GM23338 (cell line): ENCODE results near the gene CTNNA1. TPM values are rescaled to one million over a fixed set of nuclear protein-coding genes. Genes with fewer than 3 reads are reported as not detected.

Experiments used
- ATAC-seq: fragments of 200-7000 bp; cut with Tn5 transposase; 3 replicates; pipeline ENCODE4 v1.9.1; 2020
- DNase-seq: peaks from one replicate; pipeline ENCODE4 v3.0.0-alpha.2; 2015; ENCODE audit warnings: low spot score
- H2AFZ ChIP-seq: fragments of 200-600 bp; sonication (generic); 2 replicates; pipeline ENCODE4 v1.8.0; 2016; ENCODE audit warnings: antibody characterized with exemption, mild to moderate bottlenecking, moderate library complexity
- H3F3A ChIP-seq: fragments of 200-600 bp; sonication (generic); replicated peaks from 2 replicates; pipeline ENCODE4 v1.8.0; 2017; ENCODE audit warnings: antibody characterized with exemption, mixed run types, low read depth
- H3K27ac ChIP-seq: fragments of 200-600 bp; sonication (generic); 2 replicates; pipeline ENCODE4 v1.6.1; 2016; ENCODE audit warnings: low read depth
- H3K27me3 ChIP-seq: fragments of 200-600 bp; sonication (generic); 2 replicates; pipeline ENCODE4 v1.8.0; 2016; ENCODE audit warnings: mild to moderate bottlenecking, mixed run types, moderate library complexity; ENCODE audit not compliant: insufficient read depth
- H3K36me3 ChIP-seq: fragments of 200-600 bp; sonication (generic); 2 replicates; pipeline ENCODE4 v1.8.0; 2016; ENCODE audit warnings: mild to moderate bottlenecking; ENCODE audit not compliant: insufficient read depth
- H3K4me1 ChIP-seq: fragments of 200-600 bp; sonication (generic); 2 replicates; pipeline ENCODE4 v1.8.0; 2016; ENCODE audit warnings: mild to moderate bottlenecking, moderate library complexity; ENCODE audit not compliant: insufficient read depth
- H3K4me2 ChIP-seq: fragments of 200-600 bp; sonication (generic); 2 replicates; pipeline ENCODE4 v1.7.1; 2017; ENCODE audit warnings: mixed run types
- H3K4me3 ChIP-seq: fragments of 200-600 bp; sonication (generic); 2 replicates; pipeline ENCODE4 v1.6.1; 2016; ENCODE audit warnings: mixed run types
- H3K79me2 ChIP-seq: fragments of 200-600 bp; sonication (generic); replicated peaks from 2 replicates; pipeline ENCODE4 v1.8.0; 2017; ENCODE audit warnings: mild to moderate bottlenecking; ENCODE audit not compliant: insufficient read depth
- H3K9me2 ChIP-seq: fragments of 200-600 bp; sonication (generic); 2 replicates; pipeline ENCODE4 v1.8.0; 2017; ENCODE audit not compliant: insufficient read depth
- H4K20me1 ChIP-seq: fragments of 200-600 bp; sonication (generic); replicated peaks from 2 replicates; pipeline ENCODE4 v1.8.0; 2017; ENCODE audit warnings: mild to moderate bottlenecking; ENCODE audit not compliant: insufficient read depth
- H3K27ac Mint-ChIP-seq: 2 replicates; pipeline ENCODE4 v1.8.0; 2020; ENCODE audit warnings: inconsistent platforms, mild to moderate bottlenecking, moderate library complexity, mixed read lengths
- H3K27me3 Mint-ChIP-seq: 3 replicates; pipeline ENCODE4 v1.8.0; 2022; ENCODE audit warnings: low read depth, mild to moderate bottlenecking, moderate library complexity, mixed read lengths, inconsistent platforms; ENCODE audit not compliant: insufficient read depth, poor library complexity
- H3K36me3 Mint-ChIP-seq: 3 replicates; pipeline ENCODE4 v1.8.0; 2021; ENCODE audit warnings: low read depth, mild to moderate bottlenecking, inconsistent platforms, moderate library complexity, mixed read lengths
- H3K4me1 Mint-ChIP-seq: 3 replicates; pipeline ENCODE4 v1.8.0; 2020; ENCODE audit warnings: mild to moderate bottlenecking, inconsistent platforms, mixed read lengths
- H3K4me3 Mint-ChIP-seq: 3 replicates; pipeline ENCODE4 v1.8.0; 2021; ENCODE audit warnings: moderate library complexity, mild to moderate bottlenecking, inconsistent platforms, mixed read lengths
- H3K9me3 Mint-ChIP-seq: 3 replicates; pipeline ENCODE4 v1.8.0; 2020; ENCODE audit warnings: moderate library complexity, mild to moderate bottlenecking, inconsistent platforms, mixed read lengths
- CREB1 ChIP-seq: fragments of 250-450 bp; sonication (Bioruptor Pico); IDR thresholded peaks from 2 replicates; pipeline ENCODE4 v1.5.0; 2020; ENCODE audit warnings: low read depth, mild to moderate bottlenecking, moderate library complexity
- CTCF ChIP-seq, 2 experiments: fragments of 200-600 bp in 1 of 2; sonication (generic) in 1 of 2; conservative IDR thresholded peaks; 2 replicates each; pipeline versions ENCODE4 v1.5.1 to v1.6.1; 2016 to 2017; ENCODE audit warnings: antibody characterized with exemption in 2 of 2, low read depth in 2 of 2, mild to moderate bottlenecking in 2 of 2, moderate library complexity in 1 of 2
- EZH2 ChIP-seq: fragments of 200-600 bp; sonication (generic); IDR thresholded peaks from one replicate; pipeline ENCODE4 v1.8.0; 2017; ENCODE audit warnings: antibody characterized with exemption, mild to moderate bottlenecking, low read depth; ENCODE audit not compliant: unreplicated experiment
- EZH2phosphoT487 ChIP-seq: fragments of 200-600 bp; sonication (generic); IDR thresholded peaks from one replicate; pipeline ENCODE4 v1.8.1; 2018; ENCODE audit warnings: antibody characterized with exemption; ENCODE audit not compliant: unreplicated experiment
- JUNB ChIP-seq: IDR thresholded peaks from one replicate; pipeline ENCODE4 v1.6.1; 2016; ENCODE audit warnings: antibody characterized with exemption; ENCODE audit not compliant: unreplicated experiment
- NANOG ChIP-seq: IDR thresholded peaks from 2 replicates; pipeline ENCODE4 v1.6.1; 2016; ENCODE audit warnings: antibody characterized with exemption, borderline replicate concordance
- POLR2AphosphoS5 ChIP-seq: IDR thresholded peaks from 2 replicates; pipeline ENCODE4 v1.6.1; 2016; ENCODE audit warnings: antibody characterized with exemption, low read depth
- STAT1 ChIP-seq: IDR thresholded peaks from one replicate; pipeline ENCODE4 v1.6.1; 2016; ENCODE audit warnings: antibody characterized with exemption; ENCODE audit not compliant: unreplicated experiment
- ZNF114 ChIP-seq: fragments of 250-450 bp; sonication (Bioruptor Pico); IDR thresholded peaks from 2 replicates; pipeline ENCODE4 v1.5.0; 2020; ENCODE audit warnings: mild to moderate bottlenecking, moderate library complexity
- ZNF331 ChIP-seq: fragments of 250-450 bp; sonication (Bioruptor Pico); IDR thresholded peaks from 2 replicates; pipeline ENCODE4 v1.5.0; 2020; ENCODE audit warnings: low read depth, mild to moderate bottlenecking, moderate library complexity
- polyA plus RNA-seq: library from polyadenylated mRNA; unstranded; fragments of >200 nt; fragmentation: Nextera tagmentation; extraction: Ambion mirVana; gene quantifications from 2 replicates; pipeline ENCODE4 v1.2.1, GENCODE V29; 2016
- total RNA-seq: library from RNA; depleted of rRNA; stranded (reverse); fragments of >200 nt; shearing (Covaris generic); gene quantifications from 2 replicates; pipeline ENCODE4 v1.2.3, GENCODE V29; 2014
- TF ChIP-seq, protein P1 (sequence below): IDR thresholded peaks from 2 replicates; pipeline ENCODE4 v1.6.1; 2016; ENCODE audit warnings: antibody characterized with exemption
- TF ChIP-seq, protein P2 (sequence below): fragments of 250-450 bp; sonication (Bioruptor Pico); IDR thresholded peaks from 2 replicates; pipeline ENCODE4 v1.5.0; 2020; ENCODE audit warnings: mild to moderate bottlenecking, moderate library complexity
- TF ChIP-seq, protein P3 (sequence below): IDR thresholded peaks from one replicate; pipeline ENCODE4 v1.6.1; 2018; ENCODE audit warnings: antibody characterized with exemption; ENCODE audit not compliant: unreplicated experiment

The CTNNA1 gene
- total and polyA plus RNA-seq, 2 experiments from 2014 or later = 111 to 348 TPM

DNA sequence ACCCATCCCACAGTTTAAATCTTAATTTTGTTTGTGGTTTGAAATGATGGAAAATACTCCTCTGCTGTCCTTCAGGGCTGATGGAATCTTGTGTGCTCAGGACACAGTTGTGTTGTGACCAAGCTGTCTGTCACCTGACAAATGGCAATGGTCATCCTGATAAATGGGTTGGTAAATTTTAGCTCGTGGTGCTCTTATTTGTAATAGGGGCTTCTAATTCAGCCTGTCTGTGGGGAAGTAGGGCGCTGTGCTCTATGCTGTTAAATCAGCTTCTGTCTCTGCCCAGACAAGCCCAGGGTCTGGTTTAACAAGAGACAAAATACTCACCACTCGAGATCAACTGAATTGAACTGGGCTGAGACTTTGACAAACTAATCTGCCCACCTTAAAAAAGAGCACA, 117.4 kb downstream of the CTNNA1 start:
- Histone ChIP-seq H3K36me3 (no peaks in the 10 kb centered on the region), H3K27me3 (no peaks in the 10 kb centered on the region), H3K4me2 (no peak overlapping the region; the same call in 1 of the 2 replicates), H3F3A (no peaks in the 10 kb centered on the region; the same call in 1 of the 2 replicates), H4K20me1 (0 out of 2 replicates have a peak, but pooled peaks cover 2% of the 10 kb centered on the region), H3K4me1 (peaks cover 60% of the 10 kb centered on the region), H2AFZ (no peak overlapping the region), H3K27ac (peak overlapping the region; percentile 75), H3K79me2 (peaks cover 68% of the 10 kb centered on the region), H3K9me2 (no peaks in the 10 kb centered on the region), H3K4me3 (no peak overlapping the region)
- ATAC-seq = peak; percentile 55
- no peak for DNase-seq
- Mint-ChIP-seq H3K4me1 (peaks cover 83% of the 10 kb centered on the region), H3K9me3 (no peaks in the 10 kb centered on the region), H3K36me3 (no peaks in the 10 kb centered on the region), H3K27ac (peak overlapping the region; percentile 80), H3K4me3 (no peak overlapping the region), H3K27me3 (peaks cover 9% of the 10 kb centered on the region)
- TF ChIP-seq ZNF114 (CRISPR knock-in tag) (no peak), JUNB (no peak), STAT1 (no peak), CTCF (conservative IDR thresholded peaks at IDR 0.05; ENCODE audit: low read depth in 2 of 2) (no peak), ZNF331 (CRISPR knock-in tag) (no peak), EZH2phosphoT487 (no peak), NANOG (no peak), EZH2 (no peak), POLR2AphosphoS5 (no peak), CREB1 (CRISPR knock-in tag) (no peak)
- TF ChIP-seq, protein P1, sequence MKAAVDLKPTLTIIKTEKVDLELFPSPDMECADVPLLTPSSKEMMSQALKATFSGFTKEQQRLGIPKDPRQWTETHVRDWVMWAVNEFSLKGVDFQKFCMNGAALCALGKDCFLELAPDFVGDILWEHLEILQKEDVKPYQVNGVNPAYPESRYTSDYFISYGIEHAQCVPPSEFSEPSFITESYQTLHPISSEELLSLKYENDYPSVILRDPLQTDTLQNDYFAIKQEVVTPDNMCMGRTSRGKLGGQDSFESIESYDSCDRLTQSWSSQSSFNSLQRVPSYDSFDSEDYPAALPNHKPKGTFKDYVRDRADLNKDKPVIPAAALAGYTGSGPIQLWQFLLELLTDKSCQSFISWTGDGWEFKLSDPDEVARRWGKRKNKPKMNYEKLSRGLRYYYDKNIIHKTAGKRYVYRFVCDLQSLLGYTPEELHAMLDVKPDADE = no peak
- TF ChIP-seq, protein P2, sequence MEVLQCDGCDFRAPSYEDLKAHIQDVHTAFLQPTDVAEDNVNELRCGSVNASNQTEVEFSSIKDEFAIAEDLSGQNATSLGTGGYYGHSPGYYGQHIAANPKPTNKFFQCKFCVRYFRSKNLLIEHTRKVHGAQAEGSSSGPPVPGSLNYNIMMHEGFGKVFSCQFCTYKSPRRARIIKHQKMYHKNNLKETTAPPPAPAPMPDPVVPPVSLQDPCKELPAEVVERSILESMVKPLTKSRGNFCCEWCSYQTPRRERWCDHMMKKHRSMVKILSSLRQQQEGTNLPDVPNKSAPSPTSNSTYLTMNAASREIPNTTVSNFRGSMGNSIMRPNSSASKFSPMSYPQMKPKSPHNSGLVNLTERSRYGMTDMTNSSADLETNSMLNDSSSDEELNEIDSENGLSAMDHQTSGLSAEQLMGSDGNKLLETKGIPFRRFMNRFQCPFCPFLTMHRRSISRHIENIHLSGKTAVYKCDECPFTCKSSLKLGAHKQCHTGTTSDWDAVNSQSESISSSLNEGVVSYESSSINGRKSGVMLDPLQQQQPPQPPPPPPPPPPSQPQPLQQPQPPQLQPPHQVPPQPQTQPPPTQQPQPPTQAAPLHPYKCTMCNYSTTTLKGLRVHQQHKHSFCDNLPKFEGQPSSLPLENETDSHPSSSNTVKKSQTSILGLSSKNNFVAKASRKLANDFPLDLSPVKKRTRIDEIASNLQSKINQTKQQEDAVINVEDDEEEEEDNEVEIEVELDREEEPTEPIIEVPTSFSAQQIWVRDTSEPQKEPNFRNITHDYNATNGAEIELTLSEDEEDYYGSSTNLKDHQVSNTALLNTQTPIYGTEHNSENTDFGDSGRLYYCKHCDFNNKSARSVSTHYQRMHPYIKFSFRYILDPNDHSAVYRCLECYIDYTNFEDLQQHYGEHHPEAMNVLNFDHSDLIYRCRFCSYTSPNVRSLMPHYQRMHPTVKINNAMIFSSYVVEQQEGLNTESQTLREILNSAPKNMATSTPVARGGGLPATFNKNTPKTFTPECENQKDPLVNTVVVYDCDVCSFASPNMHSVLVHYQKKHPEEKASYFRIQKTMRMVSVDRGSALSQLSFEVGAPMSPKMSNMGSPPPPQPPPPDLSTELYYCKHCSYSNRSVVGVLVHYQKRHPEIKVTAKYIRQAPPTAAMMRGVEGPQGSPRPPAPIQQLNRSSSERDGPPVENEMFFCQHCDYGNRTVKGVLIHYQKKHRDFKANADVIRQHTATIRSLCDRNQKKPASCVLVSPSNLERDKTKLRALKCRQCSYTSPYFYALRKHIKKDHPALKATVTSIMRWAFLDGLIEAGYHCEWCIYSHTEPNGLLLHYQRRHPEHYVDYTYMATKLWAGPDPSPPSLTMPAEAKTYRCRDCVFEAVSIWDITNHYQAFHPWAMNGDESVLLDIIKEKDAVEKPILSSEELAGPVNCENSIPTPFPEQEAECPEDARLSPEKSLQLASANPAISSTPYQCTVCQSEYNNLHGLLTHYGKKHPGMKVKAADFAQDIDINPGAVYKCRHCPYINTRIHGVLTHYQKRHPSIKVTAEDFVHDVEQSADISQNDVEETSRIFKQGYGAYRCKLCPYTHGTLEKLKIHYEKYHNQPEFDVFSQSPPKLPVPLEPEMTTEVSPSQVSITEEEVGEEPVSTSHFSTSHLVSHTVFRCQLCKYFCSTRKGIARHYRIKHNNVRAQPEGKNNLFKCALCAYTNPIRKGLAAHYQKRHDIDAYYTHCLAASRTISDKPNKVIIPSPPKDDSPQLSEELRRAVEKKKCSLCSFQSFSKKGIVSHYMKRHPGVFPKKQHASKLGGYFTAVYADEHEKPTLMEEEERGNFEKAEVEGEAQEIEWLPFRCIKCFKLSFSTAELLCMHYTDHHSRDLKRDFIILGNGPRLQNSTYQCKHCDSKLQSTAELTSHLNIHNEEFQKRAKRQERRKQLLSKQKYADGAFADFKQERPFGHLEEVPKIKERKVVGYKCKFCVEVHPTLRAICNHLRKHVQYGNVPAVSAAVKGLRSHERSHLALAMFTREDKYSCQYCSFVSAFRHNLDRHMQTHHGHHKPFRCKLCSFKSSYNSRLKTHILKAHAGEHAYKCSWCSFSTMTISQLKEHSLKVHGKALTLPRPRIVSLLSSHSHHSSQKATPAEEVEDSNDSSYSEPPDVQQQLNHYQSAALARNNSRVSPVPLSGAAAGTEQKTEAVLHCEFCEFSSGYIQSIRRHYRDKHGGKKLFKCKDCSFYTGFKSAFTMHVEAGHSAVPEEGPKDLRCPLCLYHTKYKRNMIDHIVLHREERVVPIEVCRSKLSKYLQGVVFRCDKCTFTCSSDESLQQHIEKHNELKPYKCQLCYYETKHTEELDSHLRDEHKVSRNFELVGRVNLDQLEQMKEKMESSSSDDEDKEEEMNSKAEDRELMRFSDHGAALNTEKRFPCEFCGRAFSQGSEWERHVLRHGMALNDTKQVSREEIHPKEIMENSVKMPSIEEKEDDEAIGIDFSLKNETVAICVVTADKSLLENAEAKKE (CRISPR knock-in tag) = no peak
- TF ChIP-seq, protein P3, sequence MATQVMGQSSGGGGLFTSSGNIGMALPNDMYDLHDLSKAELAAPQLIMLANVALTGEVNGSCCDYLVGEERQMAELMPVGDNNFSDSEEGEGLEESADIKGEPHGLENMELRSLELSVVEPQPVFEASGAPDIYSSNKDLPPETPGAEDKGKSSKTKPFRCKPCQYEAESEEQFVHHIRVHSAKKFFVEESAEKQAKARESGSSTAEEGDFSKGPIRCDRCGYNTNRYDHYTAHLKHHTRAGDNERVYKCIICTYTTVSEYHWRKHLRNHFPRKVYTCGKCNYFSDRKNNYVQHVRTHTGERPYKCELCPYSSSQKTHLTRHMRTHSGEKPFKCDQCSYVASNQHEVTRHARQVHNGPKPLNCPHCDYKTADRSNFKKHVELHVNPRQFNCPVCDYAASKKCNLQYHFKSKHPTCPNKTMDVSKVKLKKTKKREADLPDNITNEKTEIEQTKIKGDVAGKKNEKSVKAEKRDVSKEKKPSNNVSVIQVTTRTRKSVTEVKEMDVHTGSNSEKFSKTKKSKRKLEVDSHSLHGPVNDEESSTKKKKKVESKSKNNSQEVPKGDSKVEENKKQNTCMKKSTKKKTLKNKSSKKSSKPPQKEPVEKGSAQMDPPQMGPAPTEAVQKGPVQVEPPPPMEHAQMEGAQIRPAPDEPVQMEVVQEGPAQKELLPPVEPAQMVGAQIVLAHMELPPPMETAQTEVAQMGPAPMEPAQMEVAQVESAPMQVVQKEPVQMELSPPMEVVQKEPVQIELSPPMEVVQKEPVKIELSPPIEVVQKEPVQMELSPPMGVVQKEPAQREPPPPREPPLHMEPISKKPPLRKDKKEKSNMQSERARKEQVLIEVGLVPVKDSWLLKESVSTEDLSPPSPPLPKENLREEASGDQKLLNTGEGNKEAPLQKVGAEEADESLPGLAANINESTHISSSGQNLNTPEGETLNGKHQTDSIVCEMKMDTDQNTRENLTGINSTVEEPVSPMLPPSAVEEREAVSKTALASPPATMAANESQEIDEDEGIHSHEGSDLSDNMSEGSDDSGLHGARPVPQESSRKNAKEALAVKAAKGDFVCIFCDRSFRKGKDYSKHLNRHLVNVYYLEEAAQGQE = no peak
